ENCODE data around the gene PAGR1.

PAGR1 gene

DNA sequence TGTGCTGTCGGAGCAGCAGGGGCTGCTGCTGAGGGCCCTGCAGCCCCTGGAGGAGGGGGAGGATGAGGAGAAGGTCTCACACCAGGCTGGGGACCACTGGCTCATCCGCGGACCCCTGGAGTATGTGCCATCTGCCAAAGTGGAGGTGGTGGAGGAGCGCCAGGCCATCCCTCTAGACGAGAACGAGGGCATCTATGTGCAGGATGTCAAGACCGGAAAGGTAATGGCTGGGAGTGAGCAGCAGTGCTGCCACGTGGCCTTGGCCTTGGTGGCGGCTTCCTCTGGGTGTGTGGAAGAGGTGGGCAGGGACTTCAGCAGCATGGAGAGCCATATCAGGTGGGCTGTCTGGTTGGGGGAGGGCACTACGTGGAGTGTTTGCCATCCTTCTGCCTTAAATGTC is 24.3 kb downstream of the PAGR1 start:
- no peaks in the 10 kb centered on the region for H3K4me1 ChIP-seq (ENCODE audit: control insufficient read depth, insufficient read depth, low read length)
- no peaks in the 10 kb centered on the region for H3K27me3 ChIP-seq (ENCODE audit: control insufficient read depth, insufficient read depth, low read length, poor library complexity, severe bottlenecking)
- no peaks in the 10 kb centered on the region for H3K9me3 ChIP-seq (ENCODE audit: control insufficient read depth, low read length)
- 89 to 91% methylated on average over 10 of the region's 10 CpGs for WGBS, 2 experiments
- no peak overlapping the region for H3K4me3 ChIP-seq (ENCODE audit: insufficient read depth, low read depth, low read length)
- no peaks in the 10 kb centered on the region for H3K36me3 ChIP-seq (ENCODE audit: control insufficient read depth, insufficient read depth, low read length)
- no peak overlapping the region for H3K27ac ChIP-seq (ENCODE audit: insufficient read depth, low read depth, low read length, poor library complexity, severe bottlenecking)

- Histone ChIP-seq H3K9me3 (ENCODE audit: control insufficient read depth, low read length) (no peaks in the 10 kb centered on the region), H3K36me3 (ENCODE audit: control insufficient read depth, insufficient read depth, low read length) (no peaks in the 10 kb centered on the region), H3K4me1 (ENCODE audit: control insufficient read depth, insufficient read depth, low read length) (no peaks in the 10 kb centered on the region), H3K27ac (ENCODE audit: insufficient read depth, low read depth, low read length, poor library complexity, severe bottlenecking) (no peak overlapping the region), H3K4me3 (ENCODE audit: insufficient read depth, low read depth, low read length) (no peak overlapping the region), H3K27me3 (ENCODE audit: control insufficient read depth, insufficient read depth, low read length, poor library complexity, severe bottlenecking) (no peaks in the 10 kb centered on the region)
- WGBS, 2 experiments, result 95% methylated on average over 23 of the region's 23 CpGs
Measured at GRCh38 chr16:29841631-29842030, 25.7 kb downstream of the PAGR1 start.

- Histone ChIP-seq H3K4me1 (ENCODE audit: control insufficient read depth, insufficient read depth, low read length) (no peaks in the 10 kb centered on the region), H3K36me3 (ENCODE audit: control insufficient read depth, insufficient read depth, low read length) (no peaks in the 10 kb centered on the region), H3K4me3 (ENCODE audit: insufficient read depth, low read depth, low read length) (no peak overlapping the region), H3K27me3 (ENCODE audit: control insufficient read depth, insufficient read depth, low read length, poor library complexity, severe bottlenecking) (no peaks in the 10 kb centered on the region), H3K9me3 (ENCODE audit: control insufficient read depth, low read length) (no peaks in the 10 kb centered on the region), H3K27ac (ENCODE audit: insufficient read depth, low read depth, low read length, poor library complexity, severe bottlenecking) (no peak overlapping the region)
- WGBS, 2 experiments, result 93 to 95% methylated on average over 9 of the region's 9 CpGs
Measured at GRCh38 chr16:29842732-29843346, 26.9 kb downstream of the PAGR1 start.

DNA sequence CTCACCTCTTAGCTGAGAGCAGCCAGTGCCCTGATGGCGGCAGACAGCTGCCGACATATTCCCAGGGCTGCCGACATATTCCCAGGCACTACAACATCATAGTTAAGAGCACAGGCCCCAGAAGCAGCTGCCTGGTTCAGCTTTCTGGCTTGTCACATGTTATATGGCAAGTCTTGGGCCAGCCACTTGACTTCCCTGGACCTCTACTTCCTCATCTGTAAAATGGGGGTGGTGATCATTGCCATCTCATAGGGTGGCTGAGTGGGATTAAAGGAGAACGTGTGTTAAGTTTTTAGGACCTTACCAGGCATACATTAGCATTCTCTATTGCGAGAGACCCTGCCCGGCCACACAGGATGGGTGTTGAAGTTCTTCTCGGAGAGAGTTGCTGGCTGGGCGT is 28.0 kb downstream of the PAGR1 start:
- Histone ChIP-seq H3K27ac (ENCODE audit: insufficient read depth, low read depth, low read length, poor library complexity, severe bottlenecking) (no peak overlapping the region), H3K9me3 (ENCODE audit: control insufficient read depth, low read length) (no peaks in the 10 kb centered on the region), H3K36me3 (ENCODE audit: control insufficient read depth, insufficient read depth, low read length) (no peaks in the 10 kb centered on the region), H3K4me1 (ENCODE audit: control insufficient read depth, insufficient read depth, low read length) (no peaks in the 10 kb centered on the region), H3K4me3 (ENCODE audit: insufficient read depth, low read depth, low read length) (no peak overlapping the region), H3K27me3 (ENCODE audit: control insufficient read depth, insufficient read depth, low read length, poor library complexity, severe bottlenecking) (no peaks in the 10 kb centered on the region)
- 92 to 94% methylated on average over 8 of the region's 8 CpGs for WGBS, 2 experiments

- H3K27ac ChIP-seq (ENCODE audit: insufficient read depth, low read depth, low read length, poor library complexity, severe bottlenecking), result no peak overlapping the region
- 93 to 94% methylated on average over 28 of the region's 28 CpGs for WGBS, 2 experiments
- H3K36me3 ChIP-seq (ENCODE audit: control insufficient read depth, insufficient read depth, low read length), result no peaks in the 10 kb centered on the region
- H3K27me3 ChIP-seq (ENCODE audit: control insufficient read depth, insufficient read depth, low read length, poor library complexity, severe bottlenecking), result no peaks in the 10 kb centered on the region
- H3K4me3 ChIP-seq (ENCODE audit: insufficient read depth, low read depth, low read length), result no peak overlapping the region
- no peaks in the 10 kb centered on the region for H3K4me1 ChIP-seq (ENCODE audit: control insufficient read depth, insufficient read depth, low read length)
- no peaks in the 10 kb centered on the region for H3K9me3 ChIP-seq (ENCODE audit: control insufficient read depth, low read length)
Measured at GRCh38 chr16:29844575-29845331, 28.8 kb downstream of the PAGR1 start.

- Histone ChIP-seq H3K4me3 (ENCODE audit: insufficient read depth, low read depth, low read length) (no peak overlapping the region), H3K27me3 (ENCODE audit: control insufficient read depth, insufficient read depth, low read length, poor library complexity, severe bottlenecking) (no peaks in the 10 kb centered on the region), H3K4me1 (ENCODE audit: control insufficient read depth, insufficient read depth, low read length) (no peaks in the 10 kb centered on the region), H3K27ac (ENCODE audit: insufficient read depth, low read depth, low read length, poor library complexity, severe bottlenecking) (no peak overlapping the region), H3K9me3 (ENCODE audit: control insufficient read depth, low read length) (no peaks in the 10 kb centered on the region), H3K36me3 (ENCODE audit: control insufficient read depth, insufficient read depth, low read length) (no peaks in the 10 kb centered on the region)
- WGBS, 2 experiments, result 96% methylated on average over 18 of the region's 18 CpGs
Measured at GRCh38 chr16:29845656-29846055, 29.7 kb downstream of the PAGR1 start.

GRCh38 chr16:29848420-29849297 is 32.7 kb downstream of the PAGR1 start:
- Histone ChIP-seq H3K9me3 (ENCODE audit: control insufficient read depth, low read length) (no peaks in the 10 kb centered on the region), H3K27ac (ENCODE audit: insufficient read depth, low read depth, low read length, poor library complexity, severe bottlenecking) (no peak overlapping the region), H3K4me1 (ENCODE audit: control insufficient read depth, insufficient read depth, low read length) (no peaks in the 10 kb centered on the region), H3K36me3 (ENCODE audit: control insufficient read depth, insufficient read depth, low read length) (no peaks in the 10 kb centered on the region), H3K4me3 (ENCODE audit: insufficient read depth, low read depth, low read length) (no peak overlapping the region), H3K27me3 (ENCODE audit: control insufficient read depth, insufficient read depth, low read length, poor library complexity, severe bottlenecking) (no peaks in the 10 kb centered on the region)
- 59% methylated on average over 15 of the region's 15 CpGs for WGBS, 2 experiments

DNA sequence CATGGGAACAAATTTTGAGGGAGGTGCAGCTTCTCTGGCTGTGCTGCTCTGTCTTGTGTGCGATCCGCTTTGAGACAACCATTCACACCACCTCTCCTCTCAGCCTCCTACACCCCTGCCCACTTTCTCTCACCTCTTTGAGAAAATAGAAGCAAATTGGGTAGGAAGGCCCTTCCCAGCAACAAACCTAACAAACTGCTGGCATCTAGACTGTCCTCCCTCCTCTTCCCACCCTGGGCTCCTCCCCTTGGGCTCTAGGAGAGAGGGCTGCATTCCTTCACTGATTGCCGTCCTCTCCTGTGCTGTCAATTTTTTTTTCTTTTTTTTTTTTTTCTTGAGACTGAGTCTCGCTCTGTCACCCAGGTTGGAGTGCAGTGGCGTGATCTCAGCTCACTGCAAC is 33.6 kb downstream of the PAGR1 start:
- WGBS, 2 experiments, result 57 to 68% methylated on average over 5 of the region's 5 CpGs
- H3K9me3 ChIP-seq (ENCODE audit: control insufficient read depth, low read length), result no peaks in the 10 kb centered on the region
- H3K27ac ChIP-seq (ENCODE audit: insufficient read depth, low read depth, low read length, poor library complexity, severe bottlenecking), result no peak overlapping the region
- no peak overlapping the region for H3K4me3 ChIP-seq (ENCODE audit: insufficient read depth, low read depth, low read length)
- H3K36me3 ChIP-seq (ENCODE audit: control insufficient read depth, insufficient read depth, low read length), result no peaks in the 10 kb centered on the region
- no peaks in the 10 kb centered on the region for H3K27me3 ChIP-seq (ENCODE audit: control insufficient read depth, insufficient read depth, low read length, poor library complexity, severe bottlenecking)
- H3K4me1 ChIP-seq (ENCODE audit: control insufficient read depth, insufficient read depth, low read length), result no peaks in the 10 kb centered on the region

GRCh38 chr16:29850998-29851397 is 35.0 kb downstream of the PAGR1 start:
- no peak overlapping the region for H3K4me3 ChIP-seq (ENCODE audit: insufficient read depth, low read depth, low read length)
- 94 to 99% methylated on average over 3 of the region's 3 CpGs for WGBS, 2 experiments
- H3K27me3 ChIP-seq (ENCODE audit: control insufficient read depth, insufficient read depth, low read length, poor library complexity, severe bottlenecking), result no peaks in the 10 kb centered on the region
- no peak overlapping the region for H3K27ac ChIP-seq (ENCODE audit: insufficient read depth, low read depth, low read length, poor library complexity, severe bottlenecking)
- H3K9me3 ChIP-seq (ENCODE audit: control insufficient read depth, low read length), result no peaks in the 10 kb centered on the region
- H3K36me3 ChIP-seq (ENCODE audit: control insufficient read depth, insufficient read depth, low read length), result no peaks in the 10 kb centered on the region
- no peaks in the 10 kb centered on the region for H3K4me1 ChIP-seq (ENCODE audit: control insufficient read depth, insufficient read depth, low read length)

DNA sequence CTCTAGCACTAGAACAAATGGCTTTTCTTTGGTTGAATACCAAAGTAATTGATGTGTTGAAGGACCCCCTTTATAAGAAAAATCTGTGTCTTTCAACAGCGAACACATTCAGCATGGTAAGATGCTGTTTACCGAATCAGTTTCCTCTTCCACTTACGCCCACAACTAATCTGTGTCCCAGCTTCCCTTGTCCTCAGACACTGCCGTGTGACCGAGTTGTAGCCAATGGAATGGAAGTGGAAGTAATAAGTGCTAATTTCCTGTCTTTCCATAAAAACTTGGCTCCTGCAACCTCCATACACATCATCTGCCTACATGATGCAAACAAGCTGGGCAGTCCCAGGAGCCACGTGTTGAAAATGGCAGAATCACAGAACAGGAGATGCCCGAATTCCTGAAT is 36.7 kb downstream of the PAGR1 start:
- H3K4me3 ChIP-seq (ENCODE audit: insufficient read depth, low read depth, low read length), result no peak overlapping the region
- no peaks in the 10 kb centered on the region for H3K9me3 ChIP-seq (ENCODE audit: control insufficient read depth, low read length)
- 83 to 94% methylated on average over 7 of the region's 7 CpGs for WGBS, 2 experiments

More for the DNA sequence above, 36.7 kb downstream of the PAGR1 start:
- Histone ChIP-seq H3K4me1 (ENCODE audit: control insufficient read depth, insufficient read depth, low read length) (no peaks in the 10 kb centered on the region), H3K27me3 (ENCODE audit: control insufficient read depth, insufficient read depth, low read length, poor library complexity, severe bottlenecking) (no peaks in the 10 kb centered on the region), H3K36me3 (ENCODE audit: control insufficient read depth, insufficient read depth, low read length) (no peaks in the 10 kb centered on the region), H3K27ac (ENCODE audit: insufficient read depth, low read depth, low read length, poor library complexity, severe bottlenecking) (no peak overlapping the region)
